VCaP (cell line): Measurements from ENCODE around the gene CCDC8.

Source experiments
- H3K27ac ChIP-seq: fragments of 450-650 bp; 2 replicates; pipeline ENCODE4 v1.5.1; 2017
- TF ChIP-seq, protein P1 (sequence below): fragments of 450-650 bp; conservative IDR thresholded peaks from 2 replicates; pipeline ENCODE4 v1.5.1; 2017; ENCODE audit warnings: mild to moderate bottlenecking, moderate library complexity

The CCDC8 gene

GRCh38 chr19:46393456-46394401, 19.6 kb downstream of the CCDC8 start:
- H3K27ac ChIP-seq, result no peak overlapping the region
- TF ChIP-seq, protein P1, sequence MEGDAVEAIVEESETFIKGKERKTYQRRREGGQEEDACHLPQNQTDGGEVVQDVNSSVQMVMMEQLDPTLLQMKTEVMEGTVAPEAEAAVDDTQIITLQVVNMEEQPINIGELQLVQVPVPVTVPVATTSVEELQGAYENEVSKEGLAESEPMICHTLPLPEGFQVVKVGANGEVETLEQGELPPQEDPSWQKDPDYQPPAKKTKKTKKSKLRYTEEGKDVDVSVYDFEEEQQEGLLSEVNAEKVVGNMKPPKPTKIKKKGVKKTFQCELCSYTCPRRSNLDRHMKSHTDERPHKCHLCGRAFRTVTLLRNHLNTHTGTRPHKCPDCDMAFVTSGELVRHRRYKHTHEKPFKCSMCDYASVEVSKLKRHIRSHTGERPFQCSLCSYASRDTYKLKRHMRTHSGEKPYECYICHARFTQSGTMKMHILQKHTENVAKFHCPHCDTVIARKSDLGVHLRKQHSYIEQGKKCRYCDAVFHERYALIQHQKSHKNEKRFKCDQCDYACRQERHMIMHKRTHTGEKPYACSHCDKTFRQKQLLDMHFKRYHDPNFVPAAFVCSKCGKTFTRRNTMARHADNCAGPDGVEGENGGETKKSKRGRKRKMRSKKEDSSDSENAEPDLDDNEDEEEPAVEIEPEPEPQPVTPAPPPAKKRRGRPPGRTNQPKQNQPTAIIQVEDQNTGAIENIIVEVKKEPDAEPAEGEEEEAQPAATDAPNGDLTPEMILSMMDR, result no peak

GRCh38 chr19:46392837-46393236, 20.5 kb downstream of the CCDC8 start:
- TF ChIP-seq, protein P1, result no peak
- no peak overlapping the region for H3K27ac ChIP-seq

- TF ChIP-seq, protein P1, result no peak
- H3K27ac ChIP-seq, result no peak overlapping the region
These were observed 21.0 kb downstream of the CCDC8 start for GRCh38 chr19:46392252-46392801.

GRCh38 chr19:46391296-46392251, 21.8 kb downstream of the CCDC8 start:
- H3K27ac ChIP-seq, result no peak overlapping the region
- TF ChIP-seq, protein P1, result no peak

DNA sequence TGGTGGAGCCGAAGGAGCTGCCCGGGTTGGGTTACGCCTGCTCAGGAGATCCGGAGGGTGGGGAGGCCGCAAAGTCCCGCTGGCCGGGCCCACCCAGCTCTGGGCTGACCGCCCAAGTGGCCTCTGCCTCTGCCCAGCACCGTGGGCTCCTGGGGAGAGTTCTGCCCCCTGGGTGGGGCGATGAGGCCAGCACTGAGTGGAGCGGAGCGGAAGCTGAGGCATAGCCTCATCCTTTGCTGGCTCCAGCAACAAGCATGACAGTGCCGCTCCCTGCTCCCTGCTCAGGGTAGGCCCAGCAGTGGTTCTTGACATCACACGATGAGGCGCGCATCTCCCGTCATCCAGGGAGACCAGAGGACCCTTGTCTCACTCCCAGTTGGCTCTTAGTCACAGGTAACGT, 22.5 kb downstream of the CCDC8 start:
- no peak overlapping the region for H3K27ac ChIP-seq
- TF ChIP-seq, protein P1, result no peak

DNA sequence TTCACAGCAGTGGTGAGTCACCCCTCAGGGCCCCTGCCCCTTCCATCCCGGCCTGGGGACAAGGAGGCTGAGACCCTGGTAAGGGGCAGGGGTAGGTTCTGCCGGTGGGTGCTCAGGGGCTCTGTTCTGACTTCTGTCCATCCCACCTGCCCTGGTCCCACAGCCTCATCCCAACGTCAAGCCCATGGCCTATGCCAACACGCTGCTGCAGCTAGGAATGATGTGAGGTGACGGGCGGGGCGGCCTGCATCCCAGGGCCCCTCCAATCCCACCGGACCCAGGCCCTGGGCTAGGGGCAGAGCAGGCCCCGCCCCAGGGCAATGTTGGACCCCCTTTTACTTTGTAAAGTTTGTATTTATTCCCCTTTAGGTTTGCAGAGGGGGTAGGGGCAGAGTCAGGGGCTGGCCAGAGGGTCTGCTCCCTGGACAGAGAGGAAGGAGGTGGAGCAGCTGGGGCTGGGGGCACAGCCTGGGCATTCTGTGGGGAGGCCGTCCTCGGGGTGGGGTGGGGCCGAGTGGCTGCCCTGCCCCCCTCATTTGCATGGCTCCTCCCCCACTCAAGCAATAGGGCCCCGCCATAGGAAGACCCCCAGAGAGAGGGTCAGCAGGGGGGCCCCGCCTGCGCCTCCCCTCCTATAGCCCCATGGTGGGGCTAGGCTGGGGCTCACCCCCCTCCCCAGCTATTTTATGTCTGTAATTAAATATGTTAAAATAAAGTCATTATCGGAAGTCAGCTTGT, 23.1 kb downstream of the CCDC8 start:
- TF ChIP-seq, protein P1, result no peak
- no peak overlapping the region for H3K27ac ChIP-seq
